GM21717 (cell line): ENCODE measurements around the gene HM13.
"Not testable (repeated sequence)": the region's sequence is repeated elsewhere in the genome, so short reads cannot be mapped to it uniquely, and the experiment has no call there.

Experiments
- ATAC-seq: cut with Tn5 transposase; IDR thresholded peaks from one replicate; pipeline ENCODE4 v1.9.1; 2021; ENCODE audit warnings: mild to moderate bottlenecking, moderate library complexity; ENCODE audit not compliant: unreplicated experiment

Gene HM13

GRCh38 chr20:31564284-31564683, 50.0 kb downstream of the HM13 start:
- no peak for ATAC-seq

DNA sequence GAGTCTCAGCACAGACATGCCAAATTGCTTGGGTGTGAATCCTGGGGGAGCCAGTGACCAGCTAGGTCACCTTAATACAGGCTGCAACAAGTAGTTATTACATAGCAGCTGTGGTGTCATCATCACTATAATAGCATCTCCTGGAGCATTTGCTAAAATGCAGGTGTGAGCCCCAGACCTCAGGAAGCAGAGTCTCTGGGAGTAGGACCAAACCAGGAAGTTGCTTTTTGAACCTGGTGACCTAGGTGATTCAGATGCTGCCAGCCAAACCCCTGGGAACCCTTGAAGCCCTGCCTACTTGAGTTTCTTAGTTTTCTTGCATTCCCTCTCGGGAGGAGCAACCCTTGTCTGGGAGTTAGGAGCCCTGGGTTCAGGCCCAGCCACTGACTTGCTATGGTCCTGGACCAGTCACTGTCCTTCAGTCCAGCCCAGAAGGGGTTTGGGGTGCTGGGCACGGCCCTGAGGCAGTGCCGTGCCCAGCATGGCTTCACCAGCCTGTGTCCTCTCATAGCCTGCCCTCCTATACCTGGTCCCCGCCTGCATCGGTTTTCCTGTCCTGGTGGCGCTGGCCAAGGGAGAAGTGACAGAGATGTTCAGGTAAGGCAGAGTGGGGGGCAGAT, 51.6 kb downstream of the HM13 start:
- no peak for ATAC-seq

DNA sequence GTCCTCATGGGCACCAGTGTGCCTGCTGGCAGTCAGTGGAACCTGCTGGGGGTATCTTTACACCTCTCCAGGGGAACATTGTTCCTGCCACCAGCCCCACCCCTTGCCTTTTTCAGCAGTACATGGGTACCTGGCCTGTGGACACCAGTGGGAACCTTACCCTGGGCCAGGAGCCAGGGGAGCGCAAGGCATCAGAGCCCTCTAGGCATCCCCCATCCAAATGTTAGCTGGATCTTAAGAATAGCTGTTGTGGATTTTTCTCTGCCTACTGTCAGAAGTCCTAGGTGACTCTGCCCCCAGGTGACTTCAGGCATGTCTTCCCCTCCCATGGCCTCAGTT, 52.0 kb downstream of the HM13 start:
- no peak for ATAC-seq

- no peak for ATAC-seq
Measured at GRCh38 chr20:31566658-31567379, 52.6 kb downstream of the HM13 start.

GRCh38 chr20:31567380-31567720, 53.1 kb downstream of the HM13 start:
- ATAC-seq = no peak

DNA sequence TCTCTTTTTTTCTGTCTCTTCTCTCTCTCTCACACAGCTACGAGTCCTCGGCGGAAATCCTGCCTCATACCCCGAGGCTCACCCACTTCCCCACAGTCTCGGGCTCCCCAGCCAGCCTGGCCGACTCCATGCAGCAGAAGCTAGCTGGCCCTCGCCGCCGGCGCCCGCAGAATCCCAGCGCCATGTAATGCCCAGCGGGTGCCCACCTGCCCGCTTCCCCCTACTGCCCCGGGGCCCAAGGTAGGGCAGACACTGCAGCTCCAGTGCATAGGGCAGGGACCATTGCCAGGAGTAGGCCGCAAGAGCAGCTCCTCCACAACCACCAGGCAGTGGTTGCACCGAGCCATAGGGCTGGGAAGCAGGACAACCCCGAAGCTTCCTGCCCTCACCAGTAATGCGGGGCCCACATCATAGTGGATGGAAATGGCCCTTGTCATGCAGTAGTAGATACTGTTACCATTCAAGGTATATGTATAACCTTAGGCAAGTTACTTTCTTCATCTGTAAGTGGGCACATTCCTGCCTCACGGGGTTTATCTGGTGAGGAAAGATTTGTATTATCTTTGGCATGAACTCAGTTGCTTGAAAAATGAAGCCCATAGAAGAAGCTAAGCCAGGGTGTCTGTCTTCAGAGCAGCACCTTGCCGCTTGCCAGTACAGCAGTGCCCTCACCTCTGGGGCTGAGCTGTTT, 53.9 kb downstream of the HM13 start:
- ATAC-seq = no peak

DNA sequence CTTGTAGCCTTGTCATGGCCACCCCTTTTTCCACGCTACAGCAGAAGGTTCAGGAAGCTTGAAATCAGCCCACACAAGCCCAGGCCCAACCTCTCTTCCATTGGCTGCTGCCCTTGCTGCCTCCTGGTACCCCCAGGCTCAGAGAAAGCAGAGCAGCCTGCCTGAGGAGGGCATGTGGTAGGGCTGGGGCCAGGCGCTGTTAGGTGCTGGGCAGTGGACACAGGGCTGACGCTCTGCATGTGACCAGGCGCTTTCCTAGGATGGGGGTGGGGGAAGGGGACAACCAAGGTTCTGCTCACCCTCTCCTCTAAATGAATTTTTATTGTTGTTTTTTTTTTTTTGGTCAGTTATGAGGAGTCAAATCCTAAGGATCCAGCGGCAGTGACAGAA, 54.5 kb downstream of the HM13 start:
- no peak for ATAC-seq

- no peak for ATAC-seq
Measured at GRCh38 chr20:31569163-31570020, 55.1 kb downstream of the HM13 start.

- no peak for ATAC-seq
Measured at GRCh38 chr20:31570021-31570463, 55.8 kb downstream of the HM13 start.

DNA sequence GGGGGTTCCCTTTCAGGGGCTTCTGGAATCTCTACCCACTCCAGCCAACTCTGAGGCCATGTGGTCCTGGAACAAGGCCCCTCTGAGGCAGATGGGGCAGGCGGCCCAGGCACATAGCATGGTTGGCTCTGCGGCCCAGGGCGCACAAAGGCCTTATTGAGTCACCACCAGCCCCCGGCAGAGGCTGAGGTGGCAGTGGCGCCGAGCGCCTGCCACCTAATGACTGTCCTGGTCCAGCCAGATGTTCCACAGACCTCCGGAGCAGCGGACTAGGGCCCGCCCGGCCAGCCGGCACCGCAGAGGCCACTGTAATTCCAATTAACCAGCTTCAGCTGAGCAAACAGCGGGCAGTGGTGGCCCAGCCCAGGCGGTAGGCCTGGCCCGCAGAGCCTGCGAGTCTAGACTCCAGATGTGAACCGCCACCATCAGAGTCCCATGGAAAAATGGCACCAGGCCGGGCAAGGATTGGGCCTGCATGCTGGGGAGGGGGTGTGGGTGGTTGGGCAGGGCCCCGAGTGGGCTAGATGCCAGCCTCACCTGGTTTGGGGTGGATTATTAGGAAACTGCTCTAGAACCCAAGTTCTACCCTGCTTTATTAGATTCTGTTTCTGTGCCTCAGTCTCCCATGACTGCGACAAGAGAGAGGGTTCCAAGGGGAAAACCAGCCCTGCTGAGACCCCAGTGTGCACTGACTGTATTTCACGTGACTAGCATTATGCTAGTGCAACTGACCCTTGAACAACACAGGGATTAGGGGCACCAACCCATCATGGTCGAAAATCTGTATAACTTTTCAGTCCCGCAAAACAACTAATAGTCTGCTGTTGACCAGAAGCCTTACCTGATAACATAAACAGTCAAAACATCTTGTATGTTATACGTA, 56.7 kb downstream of the HM13 start:
- no peak for ATAC-seq

DNA sequence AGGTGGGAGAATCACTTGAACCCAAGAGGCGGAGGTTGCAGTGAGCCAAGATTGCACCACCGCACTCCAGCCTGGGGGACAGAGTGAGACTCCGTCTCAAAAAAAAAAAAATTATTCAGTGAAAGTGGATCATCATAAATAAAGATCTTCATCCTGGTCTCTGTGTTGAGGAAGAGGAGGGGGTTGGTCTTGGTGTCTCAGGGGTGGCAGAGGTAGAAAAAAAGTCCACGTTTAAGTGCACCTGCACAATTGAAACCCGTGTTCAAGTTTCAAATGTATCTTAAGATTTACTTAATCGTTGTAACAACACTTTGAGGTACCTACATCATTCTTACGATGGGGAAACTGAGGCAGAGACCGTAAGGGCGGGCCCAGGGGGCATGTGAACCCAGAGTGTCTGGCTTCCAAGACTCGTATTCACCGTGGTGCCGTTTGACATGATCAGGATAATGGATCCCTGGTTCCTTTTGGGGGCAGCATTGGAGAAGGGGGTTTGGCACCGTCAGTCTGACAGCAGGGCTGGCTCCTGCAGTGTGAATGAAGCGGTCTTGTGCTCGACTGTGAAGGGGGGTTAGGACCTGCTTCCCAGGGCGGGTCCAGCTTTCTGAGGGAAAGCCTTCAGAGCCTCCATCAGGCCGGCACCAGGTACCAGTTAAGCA, 57.9 kb downstream of the HM13 start:
- peak; percentile 12 for ATAC-seq

GRCh38 chr20:31572701-31573554, 58.7 kb downstream of the HM13 start:
- peak; percentile 83 for ATAC-seq

GRCh38 chr20:31573555-31574321, 59.5 kb downstream of the HM13 start:
- peak; percentile 12 for ATAC-seq

GRCh38 chr20:31574986-31575385, 60.7 kb downstream of the HM13 start:
- not testable (repeated sequence) for ATAC-seq

GRCh38 chr20:31576751-31577150, 62.5 kb downstream of the HM13 start:
- ATAC-seq = no peak

DNA sequence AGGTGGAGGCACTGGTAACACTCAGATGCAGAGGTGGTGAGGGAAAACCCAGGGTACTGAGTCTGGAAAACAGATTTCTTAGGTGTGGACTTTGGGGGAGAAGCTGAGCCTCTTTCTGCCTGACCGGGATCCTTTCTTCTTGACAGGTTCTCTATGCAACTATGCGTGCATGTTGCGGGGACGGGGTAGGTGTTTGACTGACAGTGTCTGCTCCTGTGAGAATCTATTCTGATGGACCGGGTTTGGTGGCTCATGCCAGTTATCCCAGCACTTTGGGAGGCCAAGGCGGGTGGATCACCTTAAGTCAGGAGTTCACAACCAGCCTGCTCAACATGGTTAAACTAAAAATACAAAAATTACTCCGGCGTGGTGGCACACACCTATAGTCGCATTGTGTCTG, 63.0 kb downstream of the HM13 start:
- no peak for ATAC-seq

- no peak for ATAC-seq
Measured at GRCh38 chr20:31578448-31579138, 64.4 kb downstream of the HM13 start.

DNA sequence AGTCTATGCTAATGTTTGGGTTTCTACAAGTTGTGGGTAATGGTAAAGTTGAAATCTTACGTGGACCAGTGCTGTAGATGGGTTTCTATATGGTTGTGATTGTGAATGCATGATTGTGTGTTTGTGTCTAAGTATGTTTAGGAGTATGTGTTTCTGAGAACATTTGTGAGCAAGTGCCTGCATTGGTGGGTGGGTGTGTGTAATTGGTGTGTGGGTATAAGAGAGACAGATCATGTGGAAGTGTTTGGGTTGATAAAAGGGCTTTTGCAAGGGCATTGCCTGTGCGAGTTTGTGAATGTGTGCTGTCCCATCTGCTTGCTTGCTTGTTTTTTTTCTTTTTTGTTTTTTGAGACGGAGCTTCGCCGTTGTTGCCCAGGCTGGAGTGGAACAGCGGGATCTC, 65.0 kb downstream of the HM13 start:
- no peak for ATAC-seq
